Muscle layer of colon (tissue), 2 donors: ENCODE results near the gene MUC2.

Experiments used
- H3K27ac ChIP-seq: one replicate; pipeline ENCODE4 v1.7.0; 2013; ENCODE audit warnings: low read depth, mild to moderate bottlenecking, low read length, moderate library complexity
- H3K27me3 ChIP-seq, 2 donors: one replicate each; pipeline ENCODE4 v1.7.0; 2013; ENCODE audit warnings: low read length in 2 of 2, mild to moderate bottlenecking in 2 of 2; ENCODE audit not compliant: insufficient read depth in 2 of 2, control insufficient read depth in 1 of 2
- H3K36me3 ChIP-seq: one replicate; pipeline ENCODE4 v1.7.0; 2013; ENCODE audit warnings: mild to moderate bottlenecking, low read length; ENCODE audit not compliant: insufficient read depth
- H3K4me1 ChIP-seq: one replicate; pipeline ENCODE4 v1.7.0; 2013; ENCODE audit warnings: mild to moderate bottlenecking, low read length; ENCODE audit not compliant: insufficient read depth
- H3K4me3 ChIP-seq, 2 donors: one replicate each; pipeline ENCODE4 v1.7.0; 2013; ENCODE audit warnings: low read length in 2 of 2, low read depth in 1 of 2, mild to moderate bottlenecking in 1 of 2, moderate library complexity in 1 of 2
- H3K9ac ChIP-seq: one replicate; pipeline ENCODE4 v1.7.0; 2013; ENCODE audit warnings: low read length
- H3K9me3 ChIP-seq: one replicate; pipeline ENCODE4 v1.7.0; 2013; ENCODE audit warnings: mild to moderate bottlenecking, low read length
- donor health status: abdominal sarcoma.
- donor health status: Adenocarcinoma of cecum.

The MUC2 gene

GRCh38 chr11:1031121-1031899 lies 43.4 kb upstream of the MUC2 start:
- Histone ChIP-seq H3K27ac (no peak overlapping the region), H3K27me3 (peaks cover 0 to 4% of the 10 kb centered on the region in 2 donors), H3K4me1 (no peaks in the 10 kb centered on the region), H3K9me3 (no peaks in the 10 kb centered on the region), H3K4me3 (no peak overlapping the region), H3K9ac (no peak overlapping the region), H3K36me3 (no peaks in the 10 kb centered on the region)

GRCh38 chr11:1032310-1032891 lies 42.3 kb upstream of the MUC2 start:
- H3K36me3 ChIP-seq, result no peaks in the 10 kb centered on the region
- H3K9ac ChIP-seq, result no peak overlapping the region
- H3K4me1 ChIP-seq, result no peaks in the 10 kb centered on the region
- no peak overlapping the region for H3K27ac ChIP-seq
- no peaks in the 10 kb centered on the region for H3K9me3 ChIP-seq
- H3K27me3 ChIP-seq, result peaks cover 0 to 14% of the 10 kb centered on the region in 2 donors
- no peak overlapping the region for H3K4me3 ChIP-seq

- H3K9ac ChIP-seq, result no peak overlapping the region
- no peak overlapping the region for H3K4me3 ChIP-seq
- H3K36me3 ChIP-seq, result no peaks in the 10 kb centered on the region
- no peaks in the 10 kb centered on the region for H3K9me3 ChIP-seq
- H3K27me3 ChIP-seq, result peaks cover 0 to 22% of the 10 kb centered on the region in 2 donors
- H3K4me1 ChIP-seq, result no peaks in the 10 kb centered on the region
- no peak overlapping the region for H3K27ac ChIP-seq
Observed at GRCh38 chr11:1033016-1033798, 41.5 kb upstream of the MUC2 start.

- Histone ChIP-seq H3K27me3 (peaks cover 0 to 22% of the 10 kb centered on the region in 2 donors), H3K4me3 (no peak overlapping the region), H3K9ac (no peak overlapping the region), H3K36me3 (no peaks in the 10 kb centered on the region), H3K9me3 (no peaks in the 10 kb centered on the region), H3K4me1 (no peaks in the 10 kb centered on the region), H3K27ac (no peak overlapping the region)
Observed at GRCh38 chr11:1034001-1034400, 40.7 kb upstream of the MUC2 start.

- H3K27me3 ChIP-seq, result peaks cover 0 to 22% of the 10 kb centered on the region in 2 donors
- H3K27ac ChIP-seq, result no peak overlapping the region
- H3K4me1 ChIP-seq, result no peaks in the 10 kb centered on the region
Observed at GRCh38 chr11:1034456-1035295, 40.0 kb upstream of the MUC2 start.

GRCh38 chr11:1035577-1036283 lies 38.9 kb upstream of the MUC2 start:
- Histone ChIP-seq H3K36me3 (no peaks in the 10 kb centered on the region), H3K4me1 (no peaks in the 10 kb centered on the region), H3K27ac (no peak overlapping the region), H3K9ac (no peak overlapping the region), H3K9me3 (no peaks in the 10 kb centered on the region), H3K4me3 (no peak overlapping the region), H3K27me3 (peaks cover 0 to 32% of the 10 kb centered on the region in 2 donors)

More at GRCh38 chr11:1034456-1035295, 40.0 kb upstream of the MUC2 start:
- Histone ChIP-seq H3K9ac (no peak overlapping the region), H3K9me3 (no peaks in the 10 kb centered on the region), H3K36me3 (no peaks in the 10 kb centered on the region), H3K4me3 (no peak overlapping the region)

- Histone ChIP-seq H3K4me1 (no peaks in the 10 kb centered on the region), H3K9me3 (no peaks in the 10 kb centered on the region), H3K9ac (no peak within 1 kb of the TSS), H3K27ac (no peak within 1 kb of the TSS), H3K27me3 (peaks cover 0 to 39% of the 10 kb centered on the region in 2 donors), H3K36me3 (no peaks in the 10 kb centered on the region), H3K4me3 (no peak within 1 kb of the TSS)
Observed at GRCh38 chr11:1036303-1036923, 38.3 kb upstream of the MUC2 start, which contains the start of gene MUC6. Gene MUC6 (minus strand): TSS chr11:1036718. CDS start chr11:1036655, 63 bp downstream.

GRCh38 chr11:1036931-1037330 lies 37.7 kb upstream of the MUC2 start:
- no peak overlapping the region for H3K9ac ChIP-seq
- H3K27ac ChIP-seq, result no peak overlapping the region
- peaks cover 0 to 44% of the 10 kb centered on the region in 2 donors for H3K27me3 ChIP-seq
- no peak overlapping the region for H3K4me3 ChIP-seq
- no peaks in the 10 kb centered on the region for H3K4me1 ChIP-seq
- no peaks in the 10 kb centered on the region for H3K36me3 ChIP-seq
- no peaks in the 10 kb centered on the region for H3K9me3 ChIP-seq

GRCh38 chr11:1037506-1038055 lies 37.1 kb upstream of the MUC2 start:
- Histone ChIP-seq H3K9me3 (no peaks in the 10 kb centered on the region), H3K9ac (no peak overlapping the region), H3K27me3 (peaks cover 0 to 51% of the 10 kb centered on the region in 2 donors), H3K4me3 (no peak overlapping the region), H3K4me1 (no peaks in the 10 kb centered on the region), H3K36me3 (no peaks in the 10 kb centered on the region), H3K27ac (no peak overlapping the region)

- peaks cover 0 to 57% of the 10 kb centered on the region in 2 donors for H3K27me3 ChIP-seq
- H3K4me3 ChIP-seq, result no peak overlapping the region
- H3K4me1 ChIP-seq, result no peaks in the 10 kb centered on the region
- H3K9me3 ChIP-seq, result no peaks in the 10 kb centered on the region
- no peak overlapping the region for H3K9ac ChIP-seq
- H3K27ac ChIP-seq, result no peak overlapping the region
- H3K36me3 ChIP-seq, result no peaks in the 10 kb centered on the region
Observed at GRCh38 chr11:1038361-1038760, 36.3 kb upstream of the MUC2 start.
